Superior temporal gyrus (tissue), 1 donor: Measurements from ENCODE around the gene NOP53.

Experiments
- DNase-seq: peaks from one replicate; pipeline ENCODE4 v3.0.0-alpha.2; 2016; ENCODE audit errors: extremely low spot score

Gene NOP53

DNA sequence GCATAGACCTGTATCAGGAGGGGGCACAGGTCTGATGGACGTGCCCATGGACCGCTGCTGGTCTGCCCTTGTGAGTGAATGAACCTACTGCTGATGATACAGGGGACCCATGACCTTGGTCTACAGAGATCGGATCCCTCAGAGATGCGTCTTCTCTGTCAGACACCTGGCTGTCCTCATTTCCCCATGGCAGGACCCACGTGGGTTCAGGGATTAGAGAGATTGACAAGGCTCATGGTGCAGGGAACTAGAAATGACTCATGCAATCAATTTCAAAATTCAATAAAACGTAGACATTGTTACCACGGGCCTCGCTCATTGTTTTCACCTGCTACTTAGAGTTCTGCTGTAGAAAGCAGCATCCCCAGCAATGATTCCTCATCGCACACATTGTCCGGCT lies 60.0 kb downstream of the NOP53 start:
- DNase-seq, result no peak

DNA sequence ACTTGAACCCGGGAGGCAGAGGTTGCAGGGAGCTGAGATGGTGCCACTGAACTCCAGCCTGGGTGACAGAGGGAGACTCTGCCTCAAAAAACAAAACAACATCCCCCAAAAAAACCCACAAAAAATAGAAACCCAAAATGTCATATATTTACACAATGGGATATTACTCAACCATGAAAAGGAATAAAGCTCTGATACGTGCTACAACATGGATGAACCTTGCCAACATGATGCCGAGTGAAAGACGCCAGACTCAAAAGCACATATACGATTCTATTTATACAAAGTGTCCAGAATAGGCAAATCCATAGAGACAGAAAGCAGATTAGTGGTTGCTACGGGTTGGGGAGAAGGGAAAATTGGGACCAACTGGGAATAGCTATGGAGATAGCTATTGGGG lies 61.1 kb downstream of the NOP53 start:
- no peak for DNase-seq
